ENCODE measurements around the gene OCLN. TPM values are rescaled to one million over a fixed set of nuclear protein-coding genes. Genes with fewer than 3 reads are reported as not detected.
"Not testable (repeated sequence)": the region's sequence is repeated elsewhere in the genome, so short reads cannot be mapped to it uniquely, and the experiment has no call there.

OCLN gene, protein sequence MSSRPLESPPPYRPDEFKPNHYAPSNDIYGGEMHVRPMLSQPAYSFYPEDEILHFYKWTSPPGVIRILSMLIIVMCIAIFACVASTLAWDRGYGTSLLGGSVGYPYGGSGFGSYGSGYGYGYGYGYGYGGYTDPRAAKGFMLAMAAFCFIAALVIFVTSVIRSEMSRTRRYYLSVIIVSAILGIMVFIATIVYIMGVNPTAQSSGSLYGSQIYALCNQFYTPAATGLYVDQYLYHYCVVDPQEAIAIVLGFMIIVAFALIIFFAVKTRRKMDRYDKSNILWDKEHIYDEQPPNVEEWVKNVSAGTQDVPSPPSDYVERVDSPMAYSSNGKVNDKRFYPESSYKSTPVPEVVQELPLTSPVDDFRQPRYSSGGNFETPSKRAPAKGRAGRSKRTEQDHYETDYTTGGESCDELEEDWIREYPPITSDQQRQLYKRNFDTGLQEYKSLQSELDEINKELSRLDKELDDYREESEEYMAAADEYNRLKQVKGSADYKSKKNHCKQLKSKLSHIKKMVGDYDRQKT
- 8.0 TPM for total RNA-seq

DNA sequence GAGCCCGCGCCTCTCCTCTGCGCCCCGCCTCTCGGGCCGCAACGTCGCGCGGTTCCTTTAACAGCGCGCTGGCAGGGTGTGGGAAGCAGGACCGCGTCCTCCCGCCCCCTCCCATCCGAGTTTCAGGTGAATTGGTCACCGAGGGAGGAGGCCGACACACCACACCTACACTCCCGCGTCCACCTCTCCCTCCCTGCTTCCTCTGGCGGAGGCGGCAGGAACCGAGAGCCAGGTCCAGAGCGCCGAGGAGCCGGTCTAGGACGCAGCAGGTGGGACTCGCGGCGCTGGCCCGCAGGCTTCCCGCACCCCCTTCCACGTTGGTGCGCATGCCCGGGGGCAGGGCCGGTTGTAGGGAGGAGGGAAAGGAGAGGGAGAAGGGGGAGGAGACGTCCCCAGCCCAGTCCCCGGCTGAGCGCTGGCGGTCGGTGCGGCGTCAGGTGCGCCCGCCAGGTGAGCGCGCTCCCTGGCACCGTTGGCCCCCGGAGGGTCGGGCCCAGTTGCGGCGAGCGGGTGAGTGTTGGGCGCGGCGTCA, at the start of gene OCLN:
Gene OCLN (plus strand): TSS at position 400 of the 532 bp plus-strand sequence. CDS start 11,455 bp downstream, outside the sequence.
- DNase-seq = peak; percentile 47

DNA sequence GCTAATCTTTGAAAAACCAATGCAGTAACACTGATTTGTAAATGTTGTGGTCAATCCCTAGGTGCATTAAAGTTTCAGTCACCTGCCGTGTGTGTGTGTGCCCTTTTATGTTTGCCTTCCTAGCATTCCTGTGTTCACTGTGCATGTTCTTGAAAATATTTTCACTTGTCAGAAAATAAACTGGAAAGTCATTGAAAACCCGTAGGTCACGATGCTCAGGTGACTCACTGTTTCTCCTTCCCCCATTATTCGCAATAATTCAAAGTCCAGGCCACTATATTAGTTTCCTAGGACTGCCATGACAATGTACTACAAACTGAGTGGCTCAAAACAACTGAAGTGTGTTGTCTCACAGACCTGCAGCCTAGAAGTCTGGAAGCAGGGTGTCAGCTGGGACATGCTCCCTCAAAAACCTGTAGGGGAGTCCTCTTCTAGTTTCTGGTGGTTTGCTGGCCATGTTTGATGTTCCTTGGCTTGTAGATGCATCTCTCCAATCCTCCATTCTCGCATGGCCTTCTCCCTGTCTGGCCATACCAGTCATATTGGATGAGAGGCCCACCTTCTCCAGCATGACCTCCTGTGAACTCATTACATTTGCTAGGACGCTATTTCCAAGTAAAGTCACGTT, 48.3 kb upstream of the OCLN start:
- no peak for DNase-seq

DNA sequence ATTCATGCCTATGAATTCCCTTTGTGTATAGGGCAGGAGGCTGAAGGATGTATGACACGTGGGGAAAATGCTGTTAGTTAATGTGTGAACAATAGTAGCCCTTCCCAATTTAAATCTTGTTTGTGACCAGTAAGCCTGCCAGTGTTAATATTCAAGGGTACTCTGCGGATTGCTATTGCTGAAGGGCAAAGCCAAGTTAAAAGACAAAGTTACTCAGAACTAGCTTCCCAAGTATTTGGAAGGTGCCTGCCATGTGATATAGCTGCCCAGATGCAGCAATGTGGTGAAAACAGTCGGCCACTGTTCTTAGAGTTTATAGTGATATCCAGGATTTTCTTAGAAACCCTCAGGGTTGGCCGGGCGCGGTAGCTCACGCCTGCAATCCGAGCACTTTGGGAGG, 43.1 kb upstream of the OCLN start:
- no peak for DNase-seq

DNA sequence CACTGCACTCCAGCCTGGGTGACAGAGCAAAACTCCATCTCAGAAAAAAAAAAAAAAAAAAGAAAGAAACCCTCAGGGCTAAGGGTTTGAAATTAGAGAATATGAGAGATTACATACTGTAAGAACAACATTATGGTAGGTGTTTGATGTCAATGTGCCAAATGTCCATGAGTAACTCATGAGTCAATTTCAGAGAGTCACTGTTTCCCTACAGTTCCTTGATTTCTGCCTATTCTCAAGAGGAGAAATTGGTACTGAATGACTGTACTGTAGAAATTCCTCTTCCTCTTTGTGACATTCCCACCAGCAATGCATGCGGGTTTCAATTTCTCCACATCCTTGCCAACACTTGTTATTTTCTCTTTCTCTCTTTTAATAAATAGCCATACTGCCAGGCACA, 42.5 kb upstream of the OCLN start:
- DNase-seq = no peak

DNA sequence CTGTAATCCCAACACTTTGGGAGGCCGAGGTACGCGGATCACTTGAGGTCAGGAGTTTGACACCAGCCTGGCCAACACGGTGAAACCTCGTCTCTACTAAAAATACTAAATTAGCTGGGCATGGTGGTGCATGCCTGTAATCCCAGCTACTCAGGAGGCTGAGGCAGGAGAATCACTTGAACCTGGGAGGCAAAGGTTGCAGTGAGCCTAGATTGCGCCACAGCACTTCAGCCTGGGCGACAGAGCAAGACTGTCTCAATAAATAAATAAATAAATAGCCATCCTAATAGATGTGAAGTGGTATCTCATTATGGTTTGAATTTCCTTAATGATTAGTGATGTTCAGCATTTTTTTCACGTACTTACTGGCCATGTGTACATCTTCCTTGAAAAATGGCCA, 42.1 kb upstream of the OCLN start:
- not testable (repeated sequence) for DNase-seq

DNA sequence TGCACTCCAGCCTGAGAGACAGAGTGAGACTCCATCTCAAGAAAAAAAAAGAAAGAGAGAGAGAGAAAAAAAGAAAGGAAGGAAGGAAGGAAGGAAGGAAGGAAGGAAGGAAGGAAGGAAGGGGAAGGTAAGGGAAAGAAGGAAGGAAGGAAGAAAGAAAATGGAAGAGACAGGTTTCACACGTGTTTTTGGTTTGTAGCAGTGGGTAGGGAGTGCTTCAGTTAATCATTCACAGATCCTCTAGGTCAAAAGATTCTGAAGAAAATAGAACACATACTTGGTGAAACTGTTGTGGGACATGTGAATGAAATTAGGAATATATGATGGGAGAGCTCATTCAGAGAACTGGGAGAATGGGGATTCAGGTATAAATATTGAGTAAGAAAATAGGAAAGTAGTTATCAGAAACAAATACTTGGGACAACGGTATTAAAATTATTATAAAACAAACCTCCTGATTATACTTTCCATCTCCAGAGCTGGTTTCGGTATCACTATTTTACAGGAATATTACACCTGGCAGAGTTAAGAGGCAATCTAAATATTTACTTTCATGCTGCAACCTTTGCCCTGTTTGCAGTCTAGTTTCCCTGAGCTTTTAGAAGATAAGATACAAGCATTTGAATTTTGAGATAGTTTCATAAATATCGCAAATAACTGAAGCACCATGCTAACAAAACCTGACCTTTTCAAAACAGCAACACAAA, 40.5 kb upstream of the OCLN start:
- DNase-seq = no peak

DNA sequence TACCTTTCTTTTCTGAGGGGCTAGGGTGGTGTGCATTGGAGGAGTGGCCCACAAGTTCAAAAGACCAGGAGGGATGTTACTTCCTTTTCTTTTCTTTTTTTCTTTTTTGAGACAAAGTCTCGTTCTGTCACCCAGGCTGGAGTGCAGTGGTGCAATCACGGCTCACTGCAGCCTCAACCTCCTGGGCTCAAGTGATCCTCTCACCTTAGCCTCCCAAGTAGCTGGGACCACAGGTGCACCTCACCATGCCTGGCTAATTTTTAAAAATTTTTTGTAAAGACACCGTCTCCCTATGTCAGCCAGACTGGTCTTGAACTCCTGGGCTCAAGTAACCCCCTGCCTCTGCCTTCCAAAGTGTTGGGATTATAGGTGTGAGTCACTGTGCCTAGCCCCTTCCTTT, 39.1 kb upstream of the OCLN start:
- not testable (repeated sequence) for DNase-seq

DNA sequence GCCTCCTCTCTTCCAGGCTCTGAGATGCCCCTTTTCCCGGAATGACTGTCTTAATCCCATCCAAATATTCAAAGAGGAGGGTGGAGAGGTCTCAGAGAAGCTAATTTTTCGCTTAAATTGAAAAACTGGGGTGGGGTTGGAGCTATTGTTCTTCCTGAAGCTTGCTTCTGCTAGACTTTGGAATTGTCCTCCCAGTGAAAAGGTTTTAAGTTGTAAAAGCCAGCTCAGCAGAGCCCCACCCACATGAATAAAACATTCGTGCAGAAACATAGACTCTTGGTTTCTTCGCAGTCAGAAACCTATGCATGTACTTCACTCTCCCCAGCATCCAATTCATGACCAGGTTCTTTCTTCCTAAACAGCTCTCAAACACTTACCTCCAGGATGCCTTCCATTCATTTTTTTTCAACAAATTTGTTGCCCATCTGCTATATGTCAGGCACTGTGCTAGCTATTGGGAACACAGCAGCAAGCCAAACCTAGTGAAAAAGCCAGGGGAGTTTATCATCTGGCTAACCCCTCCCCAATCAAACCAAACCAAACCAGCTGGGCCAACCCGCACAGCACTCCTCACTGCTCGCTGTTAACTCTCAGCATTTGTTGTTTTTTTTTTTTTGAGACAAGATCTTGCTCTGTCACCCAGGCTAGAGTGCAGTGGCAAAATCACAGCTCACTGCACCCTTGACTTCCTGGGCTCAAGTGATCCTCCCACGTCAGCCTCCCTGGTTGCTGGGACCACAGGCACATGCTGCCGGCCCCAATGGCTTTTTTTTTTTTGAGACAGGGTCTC, 37.9 kb upstream of the OCLN start:
- DNase-seq = no peak

DNA sequence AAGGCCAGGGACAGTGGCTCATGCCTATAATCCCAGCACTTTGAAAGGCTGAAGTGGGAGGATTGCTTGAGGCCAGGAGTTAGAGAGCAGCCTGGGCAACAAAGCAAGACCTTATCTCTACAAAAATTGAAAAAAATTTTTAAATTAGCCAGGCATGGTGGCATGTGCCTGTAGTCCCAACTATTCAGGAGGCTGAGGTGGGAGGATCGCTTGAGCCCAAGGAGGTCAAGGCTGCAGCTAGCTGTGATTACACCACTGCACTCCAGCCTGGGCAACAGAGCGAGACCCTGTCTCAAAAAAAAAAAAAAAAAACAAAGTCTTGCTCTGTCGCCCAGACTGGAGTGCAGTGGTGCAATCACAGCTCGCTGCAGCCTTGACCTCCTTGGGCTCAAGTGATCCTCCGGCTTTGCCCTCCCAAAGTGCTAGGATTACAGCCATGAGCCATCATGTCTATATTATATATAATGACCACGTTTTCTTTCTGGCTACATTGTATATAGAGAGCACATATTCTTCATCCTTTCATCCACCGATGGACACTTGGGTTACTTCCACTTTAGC, 37.1 kb upstream of the OCLN start:
- DNase-seq = not testable (repeated sequence)

DNA sequence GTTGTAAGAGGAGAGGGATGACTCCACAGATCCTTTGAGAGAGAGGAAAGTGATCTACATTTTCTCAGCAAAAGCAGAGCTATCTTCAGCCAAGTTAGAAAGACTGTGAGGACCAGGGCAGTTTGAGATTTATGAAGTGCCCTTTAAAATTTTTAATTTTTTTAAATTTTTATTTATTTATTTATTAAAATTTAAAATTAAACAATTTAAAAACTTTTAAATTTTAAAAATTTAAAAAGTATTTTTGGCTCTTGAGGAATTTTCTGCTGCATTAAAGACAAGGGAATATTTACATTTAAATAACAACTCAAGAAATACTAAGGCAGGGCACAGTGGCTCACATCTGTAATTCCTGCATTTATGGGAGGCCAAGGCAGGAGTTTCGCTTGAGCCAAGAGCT, 30.4 kb upstream of the OCLN start:
- no peak for DNase-seq

DNA sequence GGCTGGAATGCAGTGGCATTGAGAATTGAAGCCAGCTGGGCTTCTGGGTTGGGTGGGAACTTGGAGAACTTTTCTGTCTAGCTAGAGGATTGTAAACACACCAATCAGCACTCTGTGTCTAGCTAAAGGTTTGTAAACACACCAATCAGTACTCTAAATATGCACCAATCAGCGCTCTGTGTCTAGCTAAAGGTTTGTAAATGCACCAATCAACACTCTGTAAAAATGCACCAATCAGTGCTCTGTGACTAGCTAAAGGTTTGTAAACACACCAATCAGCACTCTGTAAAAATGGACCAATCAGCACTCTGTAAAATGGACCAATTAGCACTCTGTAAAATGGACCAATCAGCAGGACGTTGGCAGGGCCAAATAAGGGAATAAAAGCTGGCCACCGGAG, 26.2 kb upstream of the OCLN start:
- not testable (repeated sequence) for DNase-seq

DNA sequence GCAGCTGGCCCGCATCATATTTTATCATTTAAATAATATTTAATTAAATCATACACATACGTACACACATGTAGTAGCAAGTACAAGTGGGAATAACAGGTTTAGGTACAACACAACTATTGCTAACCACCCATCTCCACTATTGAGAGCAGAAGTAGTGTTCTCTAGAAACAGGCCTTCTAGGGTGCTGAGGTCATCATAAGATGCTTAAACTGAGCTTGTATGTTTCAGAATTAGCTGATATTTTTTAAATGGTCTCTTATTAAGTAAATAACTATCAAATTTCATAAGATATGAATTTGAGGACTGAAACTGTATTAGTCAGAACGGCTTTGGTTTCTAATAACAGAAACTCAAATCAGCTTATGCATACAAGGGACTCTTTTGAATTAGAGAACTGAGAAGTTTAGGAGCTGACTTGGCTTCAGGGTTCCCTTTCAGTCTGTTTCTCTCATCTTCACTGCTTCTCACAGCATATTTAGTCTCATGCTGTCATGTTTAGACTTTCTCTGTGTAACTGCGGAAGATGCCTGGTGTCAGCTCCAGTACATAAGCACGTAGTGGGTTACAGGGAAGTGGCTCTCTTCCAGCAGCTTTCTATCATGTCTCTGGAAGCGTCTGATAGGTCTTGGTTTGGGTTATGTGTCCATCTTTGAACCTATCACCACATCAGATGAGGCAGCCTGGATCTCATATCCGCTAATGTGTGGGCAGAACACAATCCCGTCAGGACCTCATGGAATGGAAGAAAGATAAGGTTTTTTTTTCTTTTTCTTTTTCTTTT, 25.0 kb upstream of the OCLN start:
- DNase-seq = no peak

DNA sequence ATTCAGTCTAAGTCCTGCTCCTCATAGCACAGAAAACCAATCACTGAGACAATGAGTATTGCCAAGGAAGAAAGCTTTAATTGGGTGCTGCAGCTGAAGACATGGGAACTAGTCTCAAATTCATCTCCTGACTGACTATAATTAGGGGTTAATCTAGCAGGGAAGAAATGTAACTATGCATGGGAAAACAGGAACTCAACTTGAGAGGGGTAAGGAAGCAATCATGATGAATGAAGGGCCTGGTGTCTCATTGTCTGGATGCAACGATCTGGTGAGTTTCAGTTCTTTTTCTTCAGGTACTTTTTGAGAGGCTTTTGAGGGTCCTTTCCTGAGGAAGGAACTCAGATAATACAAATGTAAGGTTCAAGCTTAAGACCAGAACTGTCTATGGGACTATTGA, 24.0 kb upstream of the OCLN start:
- DNase-seq = no peak

DNA sequence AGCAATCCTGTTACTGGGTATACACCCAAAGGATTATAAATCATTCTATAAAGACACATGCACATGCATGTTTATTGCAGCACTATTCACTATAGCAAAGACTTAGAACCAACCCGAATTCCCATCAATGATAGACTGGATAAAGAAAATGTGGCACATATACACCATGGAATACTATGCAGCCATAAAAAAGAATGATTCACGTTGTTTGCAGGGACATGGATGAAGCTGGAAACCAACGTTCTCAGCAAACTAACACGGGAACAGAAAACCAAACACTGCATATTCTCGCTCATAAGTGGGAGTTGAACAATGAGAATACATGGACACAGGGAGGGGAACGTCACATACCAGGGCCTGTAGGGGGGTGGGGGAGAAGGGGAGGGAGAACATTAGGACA, 21.1 kb upstream of the OCLN start:
- not testable (repeated sequence) for DNase-seq

DNA sequence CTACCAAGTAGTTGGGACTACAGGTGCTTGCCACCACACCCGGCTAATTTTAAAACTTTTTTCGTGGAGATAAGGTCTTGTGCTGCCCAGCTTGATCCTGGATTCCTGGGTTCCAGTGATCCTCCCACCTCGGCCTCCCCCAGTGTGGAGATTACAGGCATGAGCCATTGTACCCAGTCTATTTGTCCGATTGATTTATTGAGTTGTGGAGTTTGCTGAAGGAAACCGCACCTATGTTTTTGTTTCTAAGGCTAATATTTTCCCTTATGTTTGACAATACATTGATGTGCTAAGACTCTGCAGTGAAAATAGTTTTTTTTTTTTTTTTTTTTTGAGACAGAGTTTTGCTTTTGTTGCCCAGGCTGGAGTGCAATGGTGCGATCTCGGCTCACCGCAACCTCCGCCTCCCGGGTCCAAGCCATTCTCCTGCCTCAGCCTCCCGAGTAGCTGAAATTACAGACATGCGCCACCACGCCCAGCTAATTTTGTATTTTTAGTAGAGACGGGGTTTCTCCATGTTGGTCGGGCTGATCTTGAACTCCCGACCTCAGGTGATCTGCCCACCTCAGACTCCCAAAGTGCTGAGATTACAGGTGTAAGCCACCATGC, 20.0 kb upstream of the OCLN start:
- not testable (repeated sequence) for DNase-seq

DNA sequence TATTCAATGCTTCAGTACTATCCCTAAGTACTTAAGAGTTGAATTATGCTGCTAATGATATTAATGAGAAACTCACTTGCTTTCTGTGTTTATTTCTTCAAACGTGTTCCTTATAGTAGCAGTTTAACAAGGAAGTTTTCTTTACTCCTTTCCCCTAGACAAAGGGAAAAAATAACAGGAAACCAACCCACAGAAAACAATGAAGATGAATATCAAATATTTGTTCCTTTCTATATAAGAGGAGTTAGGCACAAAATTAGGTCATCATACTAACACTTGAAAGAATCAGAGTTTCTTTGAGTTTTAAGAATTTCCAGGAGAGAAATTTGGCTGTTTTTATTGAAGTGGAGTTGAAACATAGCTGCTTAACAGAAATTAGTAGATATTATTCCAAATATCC, 15.4 kb upstream of the OCLN start:
- DNase-seq = no peak

DNA sequence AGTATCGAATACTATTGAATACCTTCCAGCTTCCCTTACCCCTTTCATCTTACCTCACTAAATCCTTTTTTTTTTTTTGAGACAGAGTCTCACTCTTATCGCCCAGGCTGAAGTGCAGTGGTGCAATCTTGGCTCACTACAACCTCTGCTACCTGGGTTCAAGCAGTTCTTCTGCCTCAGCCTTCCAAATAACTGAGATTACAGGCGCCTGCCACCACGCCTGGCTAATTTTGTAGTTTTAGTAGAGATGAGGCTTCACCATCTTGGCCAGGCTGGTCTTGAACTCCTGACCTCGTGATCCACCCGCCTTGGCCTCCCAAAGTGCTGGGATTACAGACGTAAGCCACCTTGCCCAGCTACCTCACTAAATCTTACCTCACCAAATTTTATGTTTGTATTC, 14.3 kb upstream of the OCLN start:
- not testable (repeated sequence) for DNase-seq

DNA sequence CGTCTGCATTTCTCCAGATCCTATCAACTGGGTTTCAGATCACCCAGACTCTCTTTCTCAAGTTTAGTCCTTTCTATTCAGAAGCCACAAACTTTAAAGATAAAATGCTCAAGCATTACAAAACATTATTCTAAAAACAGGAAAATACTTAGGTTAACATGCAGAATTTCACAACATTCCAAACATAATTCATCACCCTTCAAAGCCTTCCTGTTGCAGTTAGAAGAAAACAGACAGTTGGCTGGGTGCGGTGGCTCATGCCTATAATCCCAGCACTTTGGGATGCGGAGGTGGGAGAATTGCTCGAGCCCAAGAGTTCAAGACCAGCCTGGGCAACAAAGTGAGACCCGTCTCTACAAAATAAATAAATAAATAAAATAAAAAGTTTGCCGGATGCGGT, 7.7 kb upstream of the OCLN start:
- no peak for DNase-seq

DNA sequence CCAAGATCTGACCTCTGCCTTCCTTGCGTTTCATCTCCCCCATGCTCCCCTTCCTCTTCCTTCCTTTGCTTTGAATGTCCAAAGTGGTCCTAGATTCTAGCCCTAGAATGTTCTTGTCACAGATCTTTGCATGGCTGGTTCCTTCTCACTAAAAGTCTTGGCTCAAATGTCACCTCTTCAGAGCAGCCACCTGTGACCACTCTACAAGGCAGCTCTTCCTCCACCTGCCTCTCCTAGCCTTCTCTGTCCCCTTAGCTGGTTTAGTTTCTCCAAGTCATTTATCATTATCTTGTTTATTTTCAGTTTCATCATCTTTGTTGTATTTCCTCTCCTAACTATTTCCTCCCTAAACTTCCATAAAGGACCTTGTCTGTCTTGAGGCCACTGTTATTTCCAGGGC, 7.1 kb upstream of the OCLN start:
- no peak for DNase-seq

DNA sequence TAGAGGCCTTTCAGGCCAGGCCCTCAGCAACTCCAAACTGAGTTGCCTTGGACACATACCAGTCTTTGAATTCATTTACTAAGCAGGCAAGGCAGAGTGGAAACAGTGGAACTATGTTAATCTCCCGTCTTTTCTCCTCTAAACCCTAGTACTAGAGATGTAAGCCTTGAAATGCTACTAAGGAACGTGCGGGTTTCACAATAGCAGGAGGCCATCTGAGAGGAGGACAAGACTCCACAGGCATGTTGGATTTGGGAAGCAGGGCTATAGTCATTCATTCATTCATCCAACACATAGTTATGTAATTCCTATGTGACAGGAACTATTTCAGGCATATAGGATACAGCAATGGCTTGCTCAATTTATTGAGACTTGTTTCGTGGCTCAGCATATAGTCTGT, 3.3 kb upstream of the OCLN start:
- DNase-seq = peak; percentile 20
